CD4-positive, alpha-beta memory T cell (primary cell): Measurements from ENCODE around the gene TADA1. TPM values are rescaled to one million over a fixed set of nuclear protein-coding genes. Genes with fewer than 3 reads are reported as not detected.
A peak's percentile ranks its signal among the peaks of the same experiment; 100 is the strongest.

Source experiments
- CTCF ChIA-PET: fragments of 350-600 bp; sonication (Branson Sonifier 250); formaldehyde crosslinking; loops from one replicate; lab custom pipeline; 2021; ENCODE audit warnings: inconsistent platforms; ENCODE audit not compliant: partially characterized antibody; lab: Charles Lee
- POLR2A ChIA-PET: fragments of 350-600 bp; sonication (Branson Sonifier 250); formaldehyde crosslinking; loops from one replicate; lab custom pipeline; 2021; ENCODE audit not compliant: partially characterized antibody; lab: Charles Lee
- DNase-seq, 5 donors: peaks; one replicate each; pipeline versions ENCODE4 v3.0.0 to v3.0.0-alpha.2; 2020 to 2022; ENCODE audit warnings: mixed read lengths in 1 of 5
- H3K27ac ChIP-seq: one replicate; pipeline ENCODE4 v1.7.0; 2013; ENCODE audit warnings: low read depth, low read length
- H3K27me3 ChIP-seq: 2 replicates; pipeline ENCODE4 v1.7.0; 2013; ENCODE audit warnings: mild to moderate bottlenecking, low read length, moderate library complexity; ENCODE audit not compliant: insufficient read depth
- H3K36me3 ChIP-seq: 2 replicates; pipeline ENCODE4 v1.7.0; 2013; ENCODE audit warnings: mild to moderate bottlenecking, low read length, moderate library complexity; ENCODE audit not compliant: insufficient read depth
- H3K4me1 ChIP-seq: 2 replicates; pipeline ENCODE4 v1.7.0; 2013; ENCODE audit warnings: mild to moderate bottlenecking, low read length, moderate library complexity; ENCODE audit not compliant: insufficient read depth
- H3K4me3 ChIP-seq, 2 donors: one replicate each; pipeline ENCODE4 v1.7.0; 2013; ENCODE audit warnings: low read length in 2 of 2, mild to moderate bottlenecking in 1 of 2
- H3K9me3 ChIP-seq, 2 donors: one replicate each; pipeline ENCODE4 v1.7.0; 2013; ENCODE audit warnings: low read length in 2 of 2, control low read depth in 1 of 2; ENCODE audit not compliant: control insufficient read depth in 1 of 2
- H3K27ac Mint-ChIP-seq, 7 donors: one replicate each; pipeline ENCODE4 v1.8.0; 2020 to 2021; ENCODE audit warnings: mixed read lengths in 7 of 7, mild to moderate bottlenecking in 6 of 7, inconsistent platforms in 3 of 7, moderate library complexity in 3 of 7
- H3K27me3 Mint-ChIP-seq, 2 donors: one replicate each; pipeline ENCODE4 v1.8.0; 2020 to 2021; ENCODE audit warnings: mixed read lengths in 2 of 2
- H3K36me3 Mint-ChIP-seq, 2 donors: one replicate each; pipeline ENCODE4 v1.8.0; 2020 to 2021; ENCODE audit warnings: mixed read lengths in 2 of 2, inconsistent platforms in 1 of 2, mild to moderate bottlenecking in 1 of 2
- H3K4me1 Mint-ChIP-seq, 4 donors: one replicate each; pipeline ENCODE4 v1.8.0; 2020 to 2021; ENCODE audit warnings: mixed read lengths in 4 of 4, mild to moderate bottlenecking in 1 of 4
- H3K4me3 Mint-ChIP-seq, 8 donors: one replicate each; pipeline ENCODE4 v1.8.0; 2020 to 2021; ENCODE audit warnings: mixed read lengths in 8 of 8, mild to moderate bottlenecking in 7 of 8, moderate library complexity in 6 of 8, inconsistent platforms in 3 of 8
- H3K9me3 Mint-ChIP-seq, 8 donors: one replicate each; pipeline ENCODE4 v1.8.0; 2020 to 2021; ENCODE audit warnings: mixed read lengths in 8 of 8, mild to moderate bottlenecking in 5 of 8, inconsistent platforms in 3 of 8, moderate library complexity in 1 of 8
- intact Hi-C: fragments of 100-400 bp; cut with micrococcal nuclease; formaldehyde crosslinking; loops from one replicate; pipeline ENCODE4 v1.15.1; 2023
- polyA plus RNA-seq, 2 donors: library from polyadenylated mRNA; unstranded; fragments of 300-500 nt; fragmentation: Illumina TruSeq; gene quantifications; one replicate each; pipeline ENCODE4 v1.2.3, GENCODE V29; 2021
- total RNA-seq, 2 experiments: library from RNA; stranded (reverse); gene quantifications; one replicate each; pipeline ENCODE4 v1.2.3, GENCODE V29; 2021

The TADA1 gene
- total and polyA plus RNA-seq, 4 experiments from 2014 or later = 15.3 to 23.6 (median 17.0) TPM

GRCh38 chr1:166899769-166900168, 23.7 kb upstream of the TADA1 start:
- CTCF ChIA-PET = interaction anchor here (0.7 to 2.0 kb wide), 3 partner anchors 10 to 625 kb away, joined by 3 to 14 read pairs (median 9); no protein-coding TSS in a partner anchor
- H3K27me3 Mint-ChIP-seq = peaks cover 9 to 19% of the 10 kb centered on the region in 2 donors
- Histone ChIP-seq H3K36me3 (no peaks in the 10 kb centered on the region), H3K4me1 (no peaks in the 10 kb centered on the region), H3K9me3 (peaks cover 0 to 7% of the 10 kb centered on the region in 2 donors), H3K27ac (no peak overlapping the region), H3K27me3 (no peaks in the 10 kb centered on the region), H3K4me3 (no peak overlapping the region)
- H3K27ac Mint-ChIP-seq = no peak overlapping the region
- intact Hi-C loops = no loop called here
- no peaks in the 10 kb centered on the region for H3K4me1 Mint-ChIP-seq
- no peak overlapping the region for H3K4me3 Mint-ChIP-seq
- H3K36me3 Mint-ChIP-seq = peaks cover 1 to 12% of the 10 kb centered on the region in 2 donors
- DNase-seq = no peak
- POLR2A ChIA-PET = no interaction called here
- H3K9me3 Mint-ChIP-seq = peaks cover 3 to 23% (median 17%) of the 10 kb centered on the region in 8 donors

- no peak for DNase-seq
- Histone ChIP-seq H3K9me3 (peaks cover 0 to 7% of the 10 kb centered on the region in 2 donors), H3K36me3 (no peaks in the 10 kb centered on the region), H3K27ac (no peak overlapping the region), H3K27me3 (no peaks in the 10 kb centered on the region), H3K4me1 (no peaks in the 10 kb centered on the region), H3K4me3 (no peak overlapping the region)
- CTCF ChIA-PET = no interaction called here
- H3K27ac Mint-ChIP-seq = no peak overlapping the region
- POLR2A ChIA-PET = no interaction called here
- peaks cover 11 to 21% of the 10 kb centered on the region in 2 donors for H3K27me3 Mint-ChIP-seq
- no peaks in the 10 kb centered on the region for H3K4me1 Mint-ChIP-seq
- peaks cover 3 to 23% (median 17%) of the 10 kb centered on the region in 8 donors for H3K9me3 Mint-ChIP-seq
- H3K36me3 Mint-ChIP-seq = peaks cover 1 to 12% of the 10 kb centered on the region in 2 donors
- no peak overlapping the region for H3K4me3 Mint-ChIP-seq
- intact Hi-C loops = no loop called here
Observed at GRCh38 chr1:166895766-166896165, 19.7 kb upstream of the TADA1 start.

GRCh38 chr1:166889776-166890175, 13.7 kb upstream of the TADA1 start:
- H3K9me3 ChIP-seq = no peaks in the 10 kb centered on the region
- no peak for DNase-seq
- Mint-ChIP-seq H3K27ac (no peak overlapping the region), H3K4me1 (peaks cover 4 to 8% (median 6%) of the 10 kb centered on the region in 4 donors), H3K36me3 (no peaks in the 10 kb centered on the region), H3K9me3 (no peaks in the 10 kb centered on the region), H3K4me3 (no peak overlapping the region), H3K27me3 (peaks cover 12 to 17% of the 10 kb centered on the region in 2 donors)
- intact Hi-C loops = no loop called here
- H3K27ac ChIP-seq = no peak overlapping the region
- H3K4me3 ChIP-seq = no peak overlapping the region
- no peaks in the 10 kb centered on the region for H3K36me3 ChIP-seq
- H3K27me3 ChIP-seq = peaks cover 4% of the 10 kb centered on the region
- POLR2A ChIA-PET = no interaction called here
- CTCF ChIA-PET = no interaction called here
- H3K4me1 ChIP-seq = peaks cover 4% of the 10 kb centered on the region

- intact Hi-C loops = no loop called here
- Mint-ChIP-seq H3K4me3 (no peak overlapping the region), H3K36me3 (no peaks in the 10 kb centered on the region), H3K4me1 (peaks cover 6 to 18% (median 12%) of the 10 kb centered on the region in 4 donors), H3K9me3 (no peaks in the 10 kb centered on the region), H3K27ac (no peak overlapping the region), H3K27me3 (peaks cover 17 to 23% of the 10 kb centered on the region in 2 donors)
- Histone ChIP-seq H3K27me3 (peaks cover 15% of the 10 kb centered on the region), H3K27ac (no peak overlapping the region), H3K4me1 (peaks cover 13% of the 10 kb centered on the region), H3K9me3 (no peaks in the 10 kb centered on the region), H3K4me3 (no peak overlapping the region), H3K36me3 (no peaks in the 10 kb centered on the region)
- ChIA-PET CTCF (no interaction called here), POLR2A (no interaction called here)
- DNase-seq = no peak
Observed at GRCh38 chr1:166888373-166889111, 12.5 kb upstream of the TADA1 start.

- peak overlapping the region in 1 of 8 donors; percentile 4 for H3K4me3 Mint-ChIP-seq
- peaks cover 7 to 20% (median 13%) of the 10 kb centered on the region in 4 donors for H3K4me1 Mint-ChIP-seq
- intact Hi-C loops = no loop called here
- no peak for DNase-seq
- CTCF ChIA-PET = interaction anchor here (1.0 kb wide), 2 partner anchors 25 to 174 kb away, joined by 3 to 4 read pairs; no protein-coding TSS in a partner anchor
- Histone ChIP-seq H3K4me3 (no peak overlapping the region), H3K27ac (no peak overlapping the region), H3K9me3 (no peaks in the 10 kb centered on the region), H3K4me1 (peaks cover 13% of the 10 kb centered on the region), H3K36me3 (no peaks in the 10 kb centered on the region), H3K27me3 (peaks cover 18% of the 10 kb centered on the region)
- peaks cover 21 to 23% of the 10 kb centered on the region in 2 donors for H3K27me3 Mint-ChIP-seq
- H3K36me3 Mint-ChIP-seq = no peaks in the 10 kb centered on the region
- no peak overlapping the region for H3K27ac Mint-ChIP-seq
- H3K9me3 Mint-ChIP-seq = no peaks in the 10 kb centered on the region
- POLR2A ChIA-PET = no interaction called here
Observed at GRCh38 chr1:166884971-166885370, 8.9 kb upstream of the TADA1 start.

GRCh38 chr1:166884040-166884642, 8.1 kb upstream of the TADA1 start:
- peak in 2 of 5 donors; percentile 12 for DNase-seq
- Histone ChIP-seq H3K4me1 (peaks cover 13% of the 10 kb centered on the region), H3K27me3 (peaks cover 18% of the 10 kb centered on the region), H3K27ac (no peak overlapping the region), H3K9me3 (no peaks in the 10 kb centered on the region), H3K4me3 (no peak overlapping the region), H3K36me3 (no peaks in the 10 kb centered on the region)
- ChIA-PET POLR2A (no interaction called here), CTCF (interaction anchor here (0.7 kb wide), 1 partner anchor 176 kb away, joined by 3 read pairs; no protein-coding TSS in a partner anchor)
- Mint-ChIP-seq H3K4me1 (peaks cover 7 to 20% (median 13%) of the 10 kb centered on the region in 4 donors), H3K27ac (no peak overlapping the region), H3K9me3 (no peaks in the 10 kb centered on the region), H3K4me3 (peak overlapping the region in 2 of 8 donors; percentile 34 to 38), H3K36me3 (no peaks in the 10 kb centered on the region), H3K27me3 (peaks cover 21 to 22% of the 10 kb centered on the region in 2 donors)
- intact Hi-C loops = no loop called here

- peaks cover 18% of the 10 kb centered on the region for H3K27me3 ChIP-seq
- Mint-ChIP-seq H3K36me3 (no peaks in the 10 kb centered on the region), H3K27ac (no peak overlapping the region), H3K9me3 (no peaks in the 10 kb centered on the region), H3K4me1 (peaks cover 7 to 20% (median 13%) of the 10 kb centered on the region in 4 donors), H3K4me3 (no peak overlapping the region), H3K27me3 (peaks cover 21 to 22% of the 10 kb centered on the region in 2 donors)
- peaks cover 13% of the 10 kb centered on the region for H3K4me1 ChIP-seq
- no peak overlapping the region for H3K4me3 ChIP-seq
- no peak overlapping the region for H3K27ac ChIP-seq
- no peaks in the 10 kb centered on the region for H3K36me3 ChIP-seq
- no peaks in the 10 kb centered on the region for H3K9me3 ChIP-seq
- POLR2A ChIA-PET = interaction anchor here (1.3 kb wide), 1 partner anchor 337 kb away, joined by 4 read pairs; the partner anchor contains the start of gene POU2F1
- intact Hi-C loops = no loop called here
- DNase-seq = no peak
- CTCF ChIA-PET = interaction anchor here (0.9 to 1.3 kb wide), 3 partner anchors 11 to 44 kb away, joined by 3 to 4 read pairs (median 3); no protein-coding TSS in a partner anchor
Observed at GRCh38 chr1:166882893-166883292, 6.8 kb upstream of the TADA1 start.
